SHP77 (cell line): ENCODE measurements around the gene KCNH8.

Experiments used
- DNase-seq, 2 experiments: peaks; one replicate each; lab custom pipeline; 2025; lab: John Stamatoyannopoulos, UW

The KCNH8 gene

DNA sequence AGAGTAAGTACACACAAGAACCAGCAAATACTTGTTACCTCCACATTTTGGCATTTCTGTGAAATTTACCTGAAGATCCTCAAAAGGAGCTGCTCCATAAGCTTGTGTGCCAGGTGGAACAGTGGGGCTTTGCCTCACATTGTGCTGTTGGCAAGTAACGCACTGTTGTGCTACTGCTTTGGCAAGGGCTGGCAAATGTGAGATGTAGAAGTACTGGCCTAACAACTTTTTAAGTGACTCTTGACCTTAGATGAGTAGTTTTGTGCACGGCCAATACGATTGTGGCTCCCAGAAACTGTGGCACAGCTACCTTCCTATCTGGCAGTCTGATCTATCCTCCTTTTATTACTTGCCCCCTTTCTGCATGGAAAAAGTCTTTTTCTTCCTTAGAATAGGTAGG is 337.0 kb downstream of the KCNH8 start:
- no peak for DNase-seq

DNA sequence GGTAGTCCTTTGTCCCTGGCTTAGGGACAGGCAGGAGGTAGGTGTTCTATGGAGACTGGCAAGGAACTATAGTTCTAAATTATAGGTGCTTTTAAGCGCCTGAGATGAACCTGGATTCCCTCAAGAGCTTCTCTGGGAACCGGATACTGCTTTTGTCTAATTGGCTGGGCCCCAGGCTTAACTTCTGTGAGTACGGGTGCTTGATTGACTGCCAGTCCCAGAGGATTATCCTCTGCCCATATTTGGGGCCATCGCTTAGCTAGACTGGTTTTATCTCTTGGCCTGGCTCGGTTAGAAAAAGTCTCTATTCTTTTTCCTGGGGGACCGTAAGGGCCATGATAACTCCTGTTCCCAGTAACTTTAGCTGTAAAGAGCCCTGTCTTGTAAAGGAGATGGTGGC is 339.1 kb downstream of the KCNH8 start:
- no peak for DNase-seq

DNA sequence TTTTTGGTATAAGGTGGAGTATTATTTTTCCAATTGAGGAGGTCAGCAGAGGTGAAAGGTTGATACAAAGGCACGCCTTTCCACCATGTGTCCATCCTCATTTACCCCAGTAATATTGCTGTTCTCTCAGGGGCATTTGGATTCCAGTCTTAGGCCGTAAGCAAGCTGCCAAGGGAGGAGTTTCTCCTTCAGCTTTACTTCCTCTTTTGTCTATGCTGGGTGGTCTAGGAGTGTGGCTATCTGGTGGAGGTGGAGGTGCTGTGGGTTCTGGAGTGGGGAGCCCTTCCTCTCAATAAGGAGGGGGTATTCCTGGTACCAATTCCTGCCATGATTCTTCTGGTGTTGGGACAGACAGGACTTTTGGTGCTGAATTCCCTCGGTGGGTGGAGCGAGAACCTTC is 340.6 kb downstream of the KCNH8 start:
- no peak for DNase-seq

DNA sequence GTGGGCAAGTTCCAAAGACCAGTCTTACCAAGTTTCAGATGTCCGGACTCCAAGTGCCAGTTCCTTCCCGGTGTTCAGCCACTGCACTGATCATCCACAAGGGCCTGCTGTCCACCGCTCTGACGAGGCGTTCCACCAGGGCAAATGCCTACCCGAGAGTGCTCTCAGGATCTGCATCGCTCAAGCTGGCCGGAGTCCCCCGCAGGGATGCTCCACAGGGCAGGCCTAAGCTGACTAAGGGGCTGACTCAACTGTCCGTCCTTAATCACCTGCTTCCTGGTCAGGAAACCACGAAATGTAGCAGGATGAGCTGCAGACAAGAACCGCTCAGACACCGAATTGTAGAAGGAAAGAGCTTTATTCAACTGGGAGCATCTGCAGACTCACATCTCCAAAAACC is 341.6 kb downstream of the KCNH8 start:
- DNase-seq = no peak

DNA sequence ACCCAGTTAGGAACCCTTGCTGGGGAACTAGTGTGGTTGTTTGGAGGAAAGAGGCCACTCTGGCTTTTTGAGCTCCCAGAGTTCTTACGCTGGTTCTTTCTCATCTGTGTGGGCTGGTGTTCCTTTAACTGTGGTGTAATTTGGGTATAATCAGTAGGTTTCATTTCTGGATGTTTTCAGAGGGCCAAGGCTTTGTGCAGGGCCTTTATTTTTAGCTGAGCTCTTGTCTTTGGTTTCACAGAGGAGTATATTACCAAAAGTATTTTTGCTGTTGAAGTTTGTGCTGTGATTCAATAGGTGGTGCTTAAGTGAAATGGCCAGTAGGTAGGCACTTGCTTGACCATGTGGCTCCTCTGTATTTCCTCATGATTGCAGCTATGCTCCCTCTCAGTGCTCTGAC is 357.9 kb downstream of the KCNH8 start:
- no peak for DNase-seq

DNA sequence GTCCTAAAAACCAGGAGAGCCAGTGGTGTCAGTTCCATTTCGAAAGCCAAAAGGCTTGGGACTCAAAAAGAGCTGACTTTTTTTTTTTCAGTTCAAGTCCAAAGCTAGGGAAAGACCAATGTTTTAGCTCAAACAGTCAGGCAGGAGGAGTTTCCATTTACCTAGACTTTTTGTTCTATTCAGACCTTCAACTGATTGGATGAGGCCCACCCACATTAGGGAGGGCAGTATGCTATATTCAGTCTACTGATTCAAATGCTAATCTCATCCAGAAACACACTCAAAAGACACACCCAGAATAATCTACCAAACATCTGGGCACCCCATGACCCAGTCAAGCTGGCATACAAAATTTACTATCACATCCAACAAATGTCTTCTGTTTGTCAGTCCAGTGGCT is 374.0 kb downstream of the KCNH8 start:
- no peak for DNase-seq

DNA sequence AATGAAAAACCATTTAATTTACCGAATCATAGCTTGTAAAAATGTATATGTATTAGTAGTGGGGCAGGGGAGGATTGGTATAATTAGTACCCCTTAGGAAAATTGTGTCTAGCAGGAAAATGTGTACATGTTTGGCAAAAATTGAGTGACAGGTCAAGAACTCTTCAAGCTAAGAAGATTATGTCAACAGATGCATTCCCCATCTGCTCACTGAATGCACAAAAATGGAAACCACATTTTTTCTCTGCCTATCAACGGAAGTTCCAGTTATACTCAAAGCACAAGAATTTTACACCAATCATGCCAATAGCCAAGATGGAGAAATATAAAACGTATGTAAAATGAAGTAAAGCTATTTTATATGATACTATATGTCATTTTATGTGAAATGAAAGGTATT is 377.8 kb downstream of the KCNH8 start:
- no peak for DNase-seq

DNA sequence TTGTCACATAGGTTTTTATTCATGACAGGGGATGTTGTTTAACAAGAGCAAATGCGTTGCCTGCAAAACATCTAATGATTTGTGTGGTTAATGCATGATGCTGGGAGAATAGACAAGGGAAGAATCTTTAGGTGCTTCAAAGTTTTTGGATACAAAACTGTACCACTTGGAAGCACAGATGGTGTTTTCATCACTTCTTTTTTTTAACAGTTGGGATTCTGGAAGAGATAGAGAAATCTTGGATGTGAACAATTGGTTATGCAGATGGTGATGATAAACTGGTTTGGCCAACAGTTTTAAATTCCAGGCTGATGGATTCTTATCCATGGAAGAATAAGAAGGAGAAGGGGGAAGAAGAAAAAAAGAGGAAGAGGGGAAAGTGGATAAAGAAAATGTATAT is 379.4 kb downstream of the KCNH8 start:
- DNase-seq = no peak

DNA sequence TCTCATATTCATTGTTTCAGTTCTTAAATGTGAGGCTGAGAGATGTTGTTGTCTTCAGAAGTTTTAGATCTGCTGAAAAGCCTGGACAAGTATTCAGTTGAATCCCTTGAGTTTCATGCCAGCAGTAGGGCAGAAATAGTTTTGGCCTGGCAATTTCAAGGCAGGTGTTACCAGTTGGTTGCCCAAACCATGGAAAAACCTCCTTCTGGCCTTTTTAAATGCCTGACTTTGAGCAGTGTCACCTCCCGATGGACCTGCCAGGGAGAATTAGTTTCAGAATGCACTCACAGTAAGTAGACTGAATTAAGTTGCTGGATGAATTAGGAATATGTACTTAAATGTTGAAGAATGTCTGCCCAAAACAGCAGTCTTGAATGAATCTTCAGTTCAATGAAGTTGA is 383.1 kb downstream of the KCNH8 start:
- DNase-seq = no peak

DNA sequence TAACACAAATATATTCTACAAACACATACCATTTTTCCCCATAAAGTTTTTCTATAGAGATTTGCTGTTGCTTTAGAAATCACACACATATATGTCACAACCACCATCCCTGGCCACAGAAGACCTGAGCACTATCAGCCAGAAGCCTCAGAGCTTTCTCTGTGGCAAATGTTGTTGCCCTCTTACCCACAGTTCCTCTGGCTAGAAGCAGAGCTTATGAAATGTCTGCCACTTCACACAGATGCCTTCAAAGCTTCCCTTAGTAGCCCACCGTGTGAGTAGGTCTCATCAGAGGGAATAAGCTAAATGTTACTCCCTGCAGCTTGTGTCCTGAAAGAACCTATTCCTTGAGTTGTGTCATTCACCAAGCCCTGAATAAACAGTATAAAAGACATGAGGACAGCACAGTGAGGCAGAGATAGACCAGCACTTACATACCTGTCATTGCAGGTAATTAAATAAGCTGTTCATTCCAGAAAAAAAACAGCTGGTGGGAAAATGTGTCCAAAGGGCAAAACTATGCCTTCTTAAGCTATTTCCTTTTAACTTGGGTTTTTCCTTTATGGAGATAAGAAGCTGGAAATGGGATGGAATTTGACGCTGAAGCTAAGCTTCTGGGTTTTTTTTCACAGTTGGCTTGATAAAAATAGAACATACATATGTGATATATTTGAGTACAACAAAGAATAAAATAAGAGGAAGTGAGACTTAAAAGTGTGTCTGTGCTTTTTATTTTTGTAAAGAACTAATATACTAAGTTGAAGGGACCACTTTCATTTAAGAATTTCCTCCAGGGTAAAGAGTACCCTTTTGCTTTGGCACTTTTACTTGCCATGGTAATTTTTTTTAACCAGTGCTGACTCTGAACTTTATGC is 391.4 kb downstream of the KCNH8 start:
- no peak for DNase-seq

DNA sequence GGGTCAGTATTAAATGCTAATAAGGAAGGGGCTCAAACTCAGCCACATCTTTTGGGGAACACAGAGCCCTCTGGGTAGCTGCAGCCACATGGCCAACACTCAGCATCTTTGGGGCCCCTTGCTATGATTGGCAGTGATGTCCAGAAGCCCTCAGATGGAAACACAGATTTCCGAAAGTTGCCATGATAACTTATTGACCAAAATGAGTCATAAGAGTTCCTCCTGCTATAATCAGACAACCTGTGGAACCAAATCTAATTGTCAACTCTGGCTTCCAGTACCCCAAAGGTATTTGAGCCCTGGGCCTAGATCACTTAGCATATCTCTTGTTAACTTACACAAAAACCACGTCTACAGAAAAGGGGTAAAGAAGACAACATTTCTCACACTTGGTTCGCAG is 392.2 kb downstream of the KCNH8 start:
- no peak for DNase-seq

DNA sequence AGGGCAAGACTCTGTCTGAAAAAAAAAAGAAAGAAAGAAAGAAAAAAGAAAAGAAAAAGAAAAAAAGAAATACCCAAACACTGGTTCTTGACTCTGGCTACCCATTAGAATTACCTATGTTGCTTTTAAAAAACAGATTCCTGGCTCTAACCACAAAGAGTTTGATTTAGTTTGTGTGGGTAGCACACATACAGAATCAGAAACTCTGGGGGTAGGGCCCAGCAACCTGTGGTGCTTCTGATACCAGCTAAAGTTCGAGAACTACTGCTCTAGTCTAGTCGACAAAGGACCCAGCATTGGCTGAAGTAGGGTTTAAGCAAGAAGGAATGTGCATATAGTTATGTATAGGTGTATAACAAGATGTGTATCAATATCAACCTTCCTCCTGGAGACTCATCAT is 393.0 kb downstream of the KCNH8 start:
- DNase-seq = no peak

DNA sequence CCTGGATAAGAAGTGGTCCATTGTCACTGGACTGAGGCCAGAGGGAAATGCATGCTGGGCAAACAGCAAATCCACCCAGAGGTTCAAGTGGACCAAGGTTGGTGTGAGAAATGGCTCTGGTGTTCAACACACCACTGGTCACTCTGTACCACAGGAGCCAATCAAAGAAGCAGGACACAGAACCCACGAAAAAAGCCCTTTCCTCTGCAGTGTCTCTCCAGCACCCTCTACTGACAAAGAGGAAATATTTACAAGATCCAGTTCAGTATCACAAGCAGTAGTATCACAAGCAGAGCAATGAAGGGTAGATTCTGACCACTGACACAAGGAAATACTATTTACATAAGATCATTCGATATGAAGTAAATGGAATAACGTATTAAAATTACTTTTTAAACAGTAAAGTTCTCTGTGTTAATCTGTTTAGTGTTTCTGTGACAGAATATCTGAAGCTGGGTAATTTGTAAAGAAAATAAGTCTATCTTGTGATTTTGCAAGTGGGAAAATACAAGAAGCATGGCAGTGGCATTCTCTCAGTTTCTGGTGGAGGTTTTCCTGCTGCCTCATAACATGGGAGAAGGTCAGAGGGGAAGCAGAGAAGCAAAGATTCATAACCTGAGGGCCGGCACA is 395.0 kb downstream of the KCNH8 start:
- DNase-seq = peak; percentile 40 to 60

DNA sequence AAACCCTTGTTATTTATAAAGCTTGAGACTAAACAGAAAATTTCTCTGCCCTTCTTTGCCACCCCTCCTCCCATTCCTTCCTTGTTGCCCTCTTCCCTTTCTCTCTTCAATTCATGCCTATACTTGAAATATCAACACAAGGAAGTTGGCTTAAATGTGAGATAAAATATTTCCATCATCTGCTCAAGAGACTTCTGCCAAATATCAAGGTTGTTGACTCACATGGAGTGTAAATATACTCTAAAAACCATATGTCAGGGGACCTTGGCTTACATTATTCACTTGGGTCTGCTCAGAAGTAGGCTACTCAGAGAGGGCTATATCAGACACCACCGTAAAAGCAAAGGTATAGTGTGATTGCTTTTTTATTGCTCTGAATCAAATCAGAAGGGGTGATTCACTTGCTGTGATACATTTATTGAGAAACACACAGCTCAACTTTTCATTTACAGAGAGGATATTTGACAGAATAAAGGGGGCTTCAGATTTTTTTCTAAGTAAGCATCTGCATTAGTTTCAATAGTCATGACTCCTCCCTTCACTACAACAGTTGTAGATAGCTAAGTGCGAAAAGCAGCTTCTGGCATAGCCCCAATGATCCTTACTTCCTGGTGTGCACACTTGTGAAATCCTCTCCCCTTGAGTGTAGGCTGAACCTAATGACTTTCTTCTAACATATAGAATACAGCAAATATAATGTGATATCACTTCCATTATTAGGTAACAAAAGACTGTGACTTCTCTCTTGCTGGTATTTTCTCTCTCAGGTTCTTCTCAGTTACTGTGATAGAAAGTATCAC is 399.6 kb downstream of the KCNH8 start:
- peak in 1 of 2 experiments; percentile 4 for DNase-seq

DNA sequence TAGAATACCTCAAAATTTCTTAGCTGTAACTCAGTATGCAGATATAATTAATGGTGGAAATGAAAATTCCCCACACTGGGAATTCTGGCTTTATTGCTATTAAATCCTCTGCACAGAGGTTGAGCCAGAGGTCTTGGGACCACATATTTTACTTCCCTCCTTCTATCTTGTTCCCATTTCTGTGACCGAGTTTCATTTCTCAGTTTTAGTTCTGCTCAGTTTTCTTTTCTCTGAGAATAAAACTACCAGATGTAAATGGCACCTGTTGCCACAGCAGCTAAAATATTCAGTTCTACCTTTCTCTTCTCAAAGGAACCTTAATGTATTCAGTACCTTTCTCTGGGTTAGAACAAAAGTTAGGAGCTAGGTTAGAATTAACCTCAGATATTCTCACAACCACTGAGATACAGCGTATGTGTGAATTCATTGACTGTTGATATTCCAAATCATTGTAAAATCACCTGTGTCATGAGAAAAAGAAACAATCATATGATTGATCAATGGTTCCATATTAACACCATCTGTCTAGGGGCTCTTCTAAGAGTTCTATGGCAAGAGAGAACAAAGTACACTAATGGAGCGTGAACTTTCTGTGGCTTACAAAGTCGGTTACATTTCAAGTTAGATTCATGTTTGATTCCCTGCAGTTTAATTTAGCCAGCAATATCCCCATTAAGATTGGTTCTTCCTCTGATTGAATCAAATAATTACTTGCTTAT is 411.6 kb downstream of the KCNH8 start:
- DNase-seq = no peak

DNA sequence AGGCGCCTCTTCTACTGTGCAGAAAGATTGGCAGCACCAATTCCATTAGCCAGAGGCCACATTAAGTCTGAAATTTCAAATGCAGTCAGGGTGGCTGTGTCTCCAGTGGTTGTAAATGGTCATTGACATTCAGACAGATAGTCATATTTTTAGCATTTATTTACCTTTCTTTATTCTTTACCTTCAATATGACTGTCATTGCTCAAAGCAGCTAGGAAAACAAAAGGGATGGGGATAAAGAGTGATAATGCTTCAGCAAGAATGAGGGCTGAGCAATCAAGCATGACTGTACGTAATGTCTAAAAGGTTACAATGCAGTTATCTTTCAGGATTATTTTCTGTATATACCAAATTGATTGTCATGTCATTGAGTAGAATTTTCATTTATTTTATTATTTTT is 425.3 kb downstream of the KCNH8 start:
- DNase-seq = peak in 1 of 2 experiments; percentile 15

DNA sequence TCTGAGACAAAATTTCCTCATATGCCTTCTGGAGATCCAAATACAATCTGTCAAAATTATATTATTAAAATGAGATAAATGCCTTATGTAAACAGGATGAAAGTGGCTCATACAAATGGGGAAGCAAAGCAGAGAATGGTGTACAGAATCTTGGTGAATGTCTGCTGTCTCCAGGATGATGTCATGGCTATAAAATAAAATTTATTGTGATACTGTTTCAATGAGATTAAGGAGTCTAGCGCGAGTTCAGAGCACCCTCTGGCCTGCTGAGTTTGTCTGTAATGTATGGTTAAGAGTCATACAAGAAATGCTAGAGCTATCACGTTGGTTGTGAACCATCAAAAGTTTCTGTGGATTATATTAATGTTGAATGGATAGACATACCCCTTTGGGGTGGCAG is 426.0 kb downstream of the KCNH8 start:
- no peak for DNase-seq

DNA sequence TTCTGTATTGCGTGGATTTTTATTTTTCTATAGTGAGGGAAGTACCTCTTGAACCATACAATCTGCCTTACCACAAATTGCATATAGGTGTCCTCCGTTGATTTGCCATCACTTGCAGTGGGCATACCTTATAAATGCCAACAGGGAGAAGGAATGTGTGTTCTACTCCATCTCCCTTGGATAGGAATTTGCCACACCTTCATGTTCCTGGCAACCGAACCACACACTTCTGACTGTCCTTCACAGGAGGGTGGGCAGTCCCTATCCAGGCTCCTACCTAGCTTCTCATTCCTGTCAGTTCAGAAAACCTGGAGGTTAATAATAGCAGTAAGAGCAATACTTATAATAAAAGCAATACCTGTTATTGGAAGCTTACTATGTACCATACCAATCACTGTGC is 428.0 kb downstream of the KCNH8 start:
- DNase-seq = no peak
